HG03097 (cell line): ENCODE measurements around the gene CACNA1F.
A peak's percentile ranks its signal among the peaks of the same experiment; 100 is the strongest.

ENCODE experiments used
- ATAC-seq: cut with Tn5 transposase; IDR thresholded peaks from one replicate; pipeline ENCODE4 v1.9.1; 2021; ENCODE audit not compliant: unreplicated experiment, low FRiP score

The CACNA1F gene

GRCh38 chrX:49231333-49232000 lies 1.7 kb downstream of the CACNA1F start:
- ATAC-seq = no peak

GRCh38 chrX:49230500-49231232 lies 2.5 kb downstream of the CACNA1F start:
- peak; percentile 44 for ATAC-seq

- no peak for ATAC-seq
These were observed 5.0 kb downstream of the CACNA1F start for GRCh38 chrX:49228185-49228584.

GRCh38 chrX:49227726-49228125 lies 5.4 kb downstream of the CACNA1F start:
- ATAC-seq = no peak

- ATAC-seq = no peak
These were observed 6.2 kb downstream of the CACNA1F start for GRCh38 chrX:49226946-49227345.

GRCh38 chrX:49225858-49226257 lies 7.3 kb downstream of the CACNA1F start:
- ATAC-seq = no peak

GRCh38 chrX:49221868-49222267 lies 11.3 kb downstream of the CACNA1F start:
- ATAC-seq = no peak

- ATAC-seq = no peak
These were observed 13.0 kb downstream of the CACNA1F start for GRCh38 chrX:49220100-49220499.

- ATAC-seq = no peak
These were observed 18.1 kb downstream of the CACNA1F start for GRCh38 chrX:49214996-49215526.

- ATAC-seq = no peak
These were observed 18.7 kb downstream of the CACNA1F start for GRCh38 chrX:49214416-49214815.

GRCh38 chrX:49212861-49213260 lies 20.3 kb downstream of the CACNA1F start:
- ATAC-seq = no peak

- no peak for ATAC-seq
These were observed 20.9 kb downstream of the CACNA1F start for GRCh38 chrX:49212209-49212608.

GRCh38 chrX:49211074-49211473 lies 22.1 kb downstream of the CACNA1F start:
- ATAC-seq = no peak

GRCh38 chrX:49210406-49210805 lies 22.7 kb downstream of the CACNA1F start:
- no peak for ATAC-seq

GRCh38 chrX:49209434-49210251 lies 23.5 kb downstream of the CACNA1F start:
- no peak for ATAC-seq

GRCh38 chrX:49208399-49208798 lies 24.7 kb downstream of the CACNA1F start:
- ATAC-seq = no peak

- no peak for ATAC-seq
These were observed 26.6 kb downstream of the CACNA1F start for GRCh38 chrX:49206543-49206942.

- ATAC-seq = no peak
These were observed 27.7 kb downstream of the CACNA1F start for GRCh38 chrX:49205443-49205842.

GRCh38 chrX:49204709-49205108 lies 28.4 kb downstream of the CACNA1F start:
- no peak for ATAC-seq

GRCh38 chrX:49204017-49204416 lies 29.1 kb downstream of the CACNA1F start:
- ATAC-seq = no peak

- ATAC-seq = no peak
These were observed 29.6 kb downstream of the CACNA1F start for GRCh38 chrX:49203536-49203935.
